ENCODE results near the gene NEAT1.

The NEAT1 gene

DNA sequence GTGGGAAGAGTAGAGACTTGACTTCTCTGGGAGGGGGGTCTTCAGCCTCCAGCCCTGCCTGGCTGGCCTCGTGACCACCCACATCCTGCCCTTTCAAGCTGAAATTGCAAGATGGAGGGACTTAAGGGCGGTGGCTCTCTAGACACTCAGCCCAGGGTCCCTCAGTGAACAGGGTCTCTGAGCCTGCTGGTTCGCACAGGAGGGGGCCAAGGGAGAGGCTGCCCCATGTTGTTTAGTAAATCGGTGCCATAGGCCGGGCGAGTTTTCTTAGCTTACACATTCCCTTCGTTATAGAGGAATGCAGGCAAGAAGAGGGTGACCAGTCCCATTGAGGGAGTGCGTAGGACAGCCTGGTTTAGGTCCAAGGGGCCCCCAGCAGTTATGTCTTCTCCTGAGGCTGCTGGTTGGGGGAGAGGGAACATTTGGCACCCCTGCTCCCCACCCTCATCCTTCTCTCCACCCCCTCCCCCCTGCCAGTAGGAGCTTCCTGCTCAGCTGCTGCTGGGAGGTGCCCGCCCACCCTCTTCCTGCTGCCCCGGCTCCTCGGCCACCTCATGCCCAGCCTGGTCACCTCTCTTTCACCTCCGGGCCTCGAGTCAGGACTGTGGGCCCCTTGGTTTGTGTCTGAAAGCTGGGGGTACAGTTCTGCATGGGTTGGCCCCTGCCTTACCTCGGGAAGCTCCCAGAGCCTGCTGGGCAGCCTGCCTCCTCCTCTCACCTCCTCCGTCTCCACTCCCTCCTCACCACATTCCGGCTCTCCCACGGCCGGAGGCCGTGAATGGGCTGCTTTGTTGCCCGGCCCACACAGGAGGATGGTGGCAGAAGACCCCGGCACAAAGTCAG is 32.3 kb upstream of the NEAT1 start:
- DNase-seq, result no peak

DNA sequence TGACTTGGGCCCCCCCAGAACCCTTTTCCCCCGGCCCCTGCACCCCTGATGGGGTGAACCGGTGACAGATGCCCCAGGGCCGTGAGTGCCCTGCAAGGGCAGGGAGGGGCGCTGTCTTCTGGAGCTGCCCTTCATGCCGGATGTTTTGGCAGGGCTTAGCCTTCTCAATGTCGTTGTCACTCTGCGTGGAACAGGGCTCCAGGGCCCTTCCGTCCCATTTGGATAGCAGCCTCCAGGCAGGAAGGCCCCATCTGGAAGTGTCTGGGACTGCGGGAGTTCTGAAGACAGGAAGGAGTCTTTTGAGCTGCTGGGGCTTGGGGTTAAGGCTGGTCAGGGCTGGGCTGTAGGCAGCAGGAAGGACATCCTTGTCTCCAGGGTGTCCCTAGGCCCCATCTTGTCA is 31.6 kb upstream of the NEAT1 start:
- DNase-seq, result no peak

DNA sequence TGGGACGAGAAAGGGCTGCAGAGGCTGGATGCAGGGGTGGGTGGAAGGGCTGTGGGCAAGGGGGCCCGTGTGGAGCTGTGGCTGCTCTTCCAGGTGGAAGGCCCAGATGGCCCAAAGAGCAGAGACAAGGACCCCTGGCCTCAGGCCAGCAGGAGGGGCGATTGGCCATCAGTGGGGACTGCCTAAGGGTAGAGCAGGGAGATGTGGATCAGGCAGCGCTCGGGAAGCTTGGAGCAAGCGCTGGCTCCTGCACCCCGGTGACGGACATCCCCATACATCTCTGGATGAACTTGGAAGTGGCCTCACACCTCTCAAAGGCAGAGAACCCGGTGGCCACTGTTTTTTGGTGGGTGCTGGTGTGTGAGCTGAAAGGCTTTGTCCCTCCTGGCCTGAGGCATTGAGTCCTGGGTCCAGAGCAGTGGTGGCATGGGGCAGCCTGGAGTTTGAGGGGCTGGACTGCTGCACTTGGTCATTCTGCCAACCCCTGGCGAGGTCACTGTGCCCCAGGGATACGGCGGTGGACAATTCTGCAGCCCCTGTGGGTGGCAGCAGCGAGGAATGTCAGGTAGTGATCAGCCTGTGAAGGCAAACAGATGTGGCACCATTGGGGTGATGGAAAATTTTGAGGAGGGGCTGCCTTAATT is 30.3 kb upstream of the NEAT1 start:
- no peak for DNase-seq

DNA sequence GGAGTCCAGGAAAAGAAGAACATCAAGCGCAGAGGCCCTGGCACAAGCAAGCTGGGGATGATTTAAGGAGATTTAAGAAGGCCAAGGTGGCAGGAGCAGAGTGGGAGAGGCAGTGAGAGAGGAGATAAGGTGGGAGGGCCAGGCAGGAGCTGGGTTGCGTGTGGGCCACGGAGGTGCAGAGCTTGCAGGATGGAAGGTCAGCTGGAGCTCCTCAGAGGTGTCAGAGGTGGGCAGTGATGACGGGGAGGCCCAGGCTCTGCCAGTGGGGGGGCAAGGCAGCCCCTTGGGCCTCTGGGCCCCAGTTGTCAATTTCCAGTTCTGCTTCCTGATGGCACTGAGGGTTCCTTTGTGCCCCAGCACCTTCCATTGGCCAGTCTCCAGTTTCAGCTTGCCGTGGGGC is 29.7 kb upstream of the NEAT1 start:
- DNase-seq, result no peak

DNA sequence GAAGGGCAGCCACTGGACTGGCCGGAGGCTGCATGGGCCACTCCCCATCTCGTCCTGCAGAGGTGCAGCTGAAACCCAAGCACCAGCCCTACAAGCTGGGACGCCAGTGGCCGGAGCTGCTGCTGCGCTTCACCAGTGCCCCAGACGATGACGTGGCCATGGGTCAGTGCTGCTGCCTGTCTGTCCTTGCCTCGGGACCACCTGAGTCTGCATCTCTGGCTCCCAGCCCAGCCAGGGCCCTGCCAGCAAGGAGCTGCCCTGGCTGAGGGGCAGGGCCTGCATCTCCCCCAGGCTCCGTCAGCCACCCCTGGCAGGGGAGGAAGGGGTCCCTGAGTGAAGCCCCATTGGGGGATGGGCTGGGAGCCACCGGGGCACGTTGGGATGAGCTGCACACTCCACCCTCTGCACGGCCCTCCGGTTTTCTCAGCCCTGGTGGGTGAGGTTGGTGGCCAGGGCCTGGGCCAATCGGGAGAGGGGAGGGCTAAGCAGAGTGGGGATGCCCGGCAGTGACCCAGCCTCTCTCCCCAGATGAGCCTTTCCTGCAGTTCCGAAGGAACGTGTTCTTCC is 29.0 kb upstream of the NEAT1 start:
- no peak for DNase-seq

DNA sequence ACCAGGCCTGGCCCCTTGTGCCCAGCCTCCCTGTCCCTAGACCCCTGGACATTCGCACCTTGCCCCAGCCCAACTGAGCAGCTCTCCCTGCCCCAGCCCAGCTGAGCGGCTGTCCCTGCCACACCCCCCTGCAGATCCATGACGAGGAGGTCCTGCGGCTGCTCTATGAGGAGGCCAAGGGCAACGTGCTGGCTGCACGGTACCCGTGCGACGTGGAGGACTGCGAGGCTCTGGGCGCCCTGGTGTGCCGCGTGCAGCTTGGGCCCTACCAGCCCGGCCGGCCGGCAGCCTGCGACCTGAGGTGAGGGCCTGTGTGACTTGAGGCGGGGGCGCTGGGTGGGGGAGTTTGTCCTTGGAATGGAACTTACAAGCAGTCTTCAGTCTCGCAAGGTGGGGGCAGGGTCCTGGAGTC is 28.5 kb upstream of the NEAT1 start:
- DNase-seq, result no peak

DNA sequence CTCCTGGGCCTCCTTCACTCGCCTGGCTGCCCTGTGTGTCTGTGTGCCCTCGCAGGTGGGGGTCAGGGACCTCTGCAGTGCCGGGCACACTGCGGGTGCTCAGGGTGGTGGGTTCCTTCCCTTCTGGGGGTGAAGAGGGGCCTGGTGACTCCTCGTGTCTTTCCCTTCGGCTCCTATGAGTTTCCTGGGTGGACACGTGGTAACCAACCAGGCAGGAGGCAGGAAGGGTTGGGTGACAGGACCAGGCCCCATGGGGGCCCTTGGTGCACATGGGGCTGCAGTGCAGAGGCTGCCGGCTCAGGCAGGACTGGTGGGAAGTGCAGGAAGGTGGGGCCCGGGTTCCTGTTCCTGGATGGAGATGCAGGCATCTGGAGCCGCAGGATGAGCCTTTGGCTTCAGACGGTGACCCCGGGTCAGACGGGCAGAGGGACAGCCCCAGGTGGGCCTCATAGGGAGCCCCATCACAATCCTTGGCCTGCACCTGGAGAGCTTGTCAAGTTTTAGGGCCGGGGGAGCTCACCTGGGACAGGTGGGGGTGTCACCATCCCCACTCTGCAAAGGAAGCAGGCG is 26.6 kb upstream of the NEAT1 start:
- no peak for DNase-seq

DNA sequence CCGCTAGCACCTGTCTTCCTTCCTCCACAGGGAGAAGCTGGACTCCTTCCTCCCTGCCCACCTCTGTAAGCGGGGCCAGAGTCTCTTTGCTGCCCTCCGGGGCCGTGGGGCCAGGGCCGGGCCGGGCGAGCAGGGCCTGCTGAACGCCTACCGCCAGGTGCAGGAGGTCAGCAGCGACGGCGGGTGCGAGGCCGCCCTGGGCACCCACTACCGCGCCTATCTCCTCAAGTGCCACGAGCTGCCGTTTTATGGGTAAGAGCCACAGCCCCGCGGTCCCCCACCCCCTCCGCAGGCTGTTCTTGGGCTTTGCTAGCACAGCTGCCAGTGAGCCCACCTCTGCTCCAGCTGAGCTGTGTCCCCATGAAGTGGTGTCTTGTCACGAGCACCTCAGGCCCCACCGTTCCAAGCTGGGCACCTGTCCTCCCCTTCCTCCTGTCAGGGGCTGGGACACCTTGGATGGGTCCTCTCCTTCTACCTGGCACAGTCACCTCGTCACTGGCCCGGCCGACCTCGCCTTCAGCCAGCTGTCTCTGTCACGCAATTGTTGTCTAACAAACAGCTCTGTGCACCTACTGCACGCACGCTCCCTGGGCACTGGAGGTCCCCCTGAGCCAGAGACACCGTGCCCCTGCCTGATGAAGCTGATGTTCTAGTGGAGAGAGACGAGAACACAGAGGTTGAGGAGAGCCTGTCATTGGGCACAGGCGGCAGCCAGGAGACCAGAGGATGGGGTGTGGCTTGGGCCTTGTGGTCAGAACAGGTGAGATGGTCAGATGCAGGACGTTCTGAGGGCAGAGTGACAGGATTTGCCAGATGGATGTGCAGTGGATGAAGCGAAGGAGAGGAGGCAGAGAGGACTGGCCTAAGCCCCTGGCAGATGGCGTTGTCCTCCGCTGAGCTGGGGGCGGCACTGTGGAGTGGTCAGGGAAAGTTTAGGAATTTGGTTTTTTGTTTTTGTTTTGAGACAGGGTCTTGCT is 25.5 kb upstream of the NEAT1 start:
- DNase-seq, result no peak

DNA sequence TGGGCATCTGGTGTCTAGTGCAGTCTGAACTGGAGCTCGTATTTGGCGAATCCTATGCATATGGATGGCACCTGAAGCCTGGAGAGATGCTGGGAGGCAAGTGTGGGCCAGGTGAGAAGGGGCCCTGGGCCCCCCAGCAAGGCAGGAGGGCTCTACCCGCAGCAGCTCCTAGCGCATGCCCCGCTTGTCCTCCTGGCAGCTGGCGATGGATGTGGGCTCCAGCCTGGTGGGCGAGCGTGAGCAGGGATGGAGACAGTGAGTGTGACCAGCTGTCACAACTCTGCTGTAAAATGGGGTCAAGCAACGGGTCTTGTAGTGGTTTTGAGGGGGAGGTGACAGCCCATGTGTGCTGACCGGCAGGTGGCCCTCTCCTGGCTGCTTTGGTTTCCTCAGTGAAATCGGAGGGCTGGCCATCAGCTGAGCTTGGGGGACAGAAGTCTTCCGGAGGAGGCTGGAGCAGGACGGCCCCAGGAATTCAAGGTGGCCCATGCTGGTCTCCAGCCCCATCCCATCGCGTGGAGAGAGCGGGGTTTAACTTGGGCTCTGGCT is 24.2 kb upstream of the NEAT1 start:
- no peak for DNase-seq

DNA sequence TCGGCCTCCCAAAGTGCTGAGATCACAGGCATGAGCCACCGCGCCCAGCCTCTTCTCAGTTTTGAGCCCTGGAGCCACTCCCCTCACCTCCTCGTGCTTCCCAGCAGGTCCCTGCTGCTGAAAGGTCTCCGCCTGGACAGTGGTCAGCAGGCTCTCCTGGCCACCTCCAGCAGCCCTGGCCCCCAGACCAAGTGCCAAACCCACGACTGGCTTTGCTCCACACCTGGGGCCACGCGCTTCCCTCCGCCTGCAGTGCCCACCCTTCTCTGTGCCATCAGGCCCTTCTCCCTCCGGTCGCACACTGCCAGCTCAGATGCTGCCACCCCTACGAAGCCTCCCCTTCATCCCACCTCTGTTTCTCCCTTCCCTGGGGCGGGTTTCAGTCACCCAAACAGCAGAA is 23.3 kb upstream of the NEAT1 start:
- no peak for DNase-seq

DNA sequence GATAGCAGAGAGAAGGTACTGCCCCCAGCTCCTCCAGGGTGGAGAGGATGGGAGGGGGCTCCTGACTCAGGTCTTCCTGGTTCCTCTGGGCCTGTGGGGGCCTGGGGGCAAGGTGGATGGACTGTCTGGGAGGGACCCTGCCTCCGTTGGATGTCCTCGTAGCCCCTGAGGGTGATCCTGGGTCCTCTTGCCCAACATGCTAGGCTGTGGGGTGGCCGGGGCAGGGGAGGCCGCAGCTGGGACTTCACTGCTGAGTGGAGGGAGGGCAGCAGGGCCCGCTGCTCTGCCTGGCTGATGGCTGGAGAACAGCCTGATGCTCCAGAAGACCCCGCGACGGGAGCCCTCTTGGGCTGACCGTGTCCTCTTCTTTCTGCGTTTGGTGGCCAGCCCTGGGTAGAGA is 22.8 kb upstream of the NEAT1 start:
- no peak for DNase-seq

DNA sequence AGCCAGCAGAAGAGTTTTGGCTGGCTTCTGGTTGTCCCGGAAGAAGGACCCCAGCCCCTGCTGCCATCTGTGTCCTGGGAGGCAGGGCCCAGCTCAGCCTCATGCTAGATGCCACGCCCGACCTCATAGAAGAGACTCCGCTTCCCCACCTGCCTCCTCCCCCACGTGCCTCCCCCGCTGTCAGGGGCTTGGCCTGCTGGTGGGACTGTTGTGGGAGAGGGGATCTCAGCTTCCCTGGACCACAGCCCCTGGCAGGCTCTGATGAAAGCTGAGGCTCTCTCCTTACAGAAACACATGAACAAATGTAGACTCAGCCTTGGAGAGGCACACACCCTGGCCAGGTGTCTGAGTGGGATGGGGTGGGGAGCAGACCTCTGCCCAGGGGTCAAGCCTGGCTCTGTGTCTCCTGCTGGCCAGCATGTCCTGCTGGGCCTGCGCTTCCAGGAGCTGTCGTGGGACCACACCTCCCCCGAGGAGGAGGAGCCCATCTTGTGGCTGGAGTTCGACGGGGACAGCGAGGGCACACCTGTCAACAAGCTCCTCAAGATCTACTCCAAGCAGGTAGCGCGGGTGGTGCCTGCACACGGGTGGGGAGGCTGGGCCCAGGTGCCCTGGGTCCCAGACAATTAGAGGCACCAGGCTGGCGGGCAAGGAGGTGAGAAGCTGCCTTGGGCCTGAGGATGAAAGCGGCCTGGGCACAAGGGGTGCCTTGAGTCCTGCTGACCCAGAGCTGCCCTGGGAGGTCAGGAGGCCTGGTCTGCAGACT is 22.1 kb upstream of the NEAT1 start:
- DNase-seq, result no peak

DNA sequence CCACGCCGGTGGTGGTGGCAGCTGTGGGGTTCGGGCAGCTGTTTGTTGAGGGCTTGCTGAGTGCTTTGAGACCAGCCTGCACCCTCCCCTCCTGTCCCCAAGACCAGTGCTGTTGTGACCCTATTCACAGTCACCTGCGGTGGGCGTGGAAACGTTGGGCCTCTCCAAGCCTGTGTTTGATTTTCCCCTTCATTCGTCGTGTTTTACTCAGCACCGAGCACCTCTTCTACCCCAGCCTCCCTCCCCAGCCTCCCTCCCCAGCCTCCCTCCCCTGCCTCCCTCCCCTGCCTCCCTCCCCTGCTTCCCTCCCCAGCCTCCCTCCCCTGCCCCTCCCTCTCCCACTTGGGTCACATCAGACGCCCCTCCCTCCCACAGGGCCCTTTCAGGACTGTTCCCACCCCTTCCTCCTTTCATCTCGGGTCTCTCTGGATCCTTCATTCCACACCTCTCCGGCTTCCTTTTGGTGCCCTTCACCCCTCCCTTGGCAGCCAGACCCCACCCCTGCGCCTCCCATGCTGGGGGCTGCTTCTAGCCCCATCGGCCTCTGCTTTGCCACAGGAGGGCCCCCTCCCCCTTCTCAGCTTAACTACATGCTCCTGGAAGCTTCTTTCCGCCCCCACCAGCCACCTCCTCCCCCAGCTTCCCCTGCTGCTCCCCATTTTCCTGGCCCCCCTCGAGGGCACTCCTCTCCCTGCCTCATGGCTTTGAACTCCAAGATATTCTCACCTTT is 21.4 kb upstream of the NEAT1 start:
- no peak for DNase-seq

DNA sequence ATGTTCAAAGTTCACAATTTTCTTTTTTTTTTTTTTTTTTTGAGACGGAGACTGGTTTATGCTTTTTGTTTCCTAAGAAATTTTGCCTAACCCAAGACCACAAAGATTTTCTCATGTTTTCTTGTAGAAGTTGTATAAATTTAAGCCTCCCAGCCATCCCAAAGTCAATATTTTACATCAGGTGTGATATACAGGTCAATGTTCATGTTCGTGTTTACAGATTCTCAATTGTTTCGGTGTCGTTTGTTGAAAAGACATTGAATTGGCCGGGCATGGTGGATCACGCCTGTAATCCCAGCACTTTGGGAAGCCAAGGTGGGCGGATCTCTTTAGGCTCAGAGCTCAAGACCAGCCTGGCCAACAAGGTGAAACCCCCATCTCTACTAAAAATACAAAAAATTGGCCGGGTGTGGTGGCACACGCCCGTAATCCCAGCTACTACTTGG is 20.8 kb upstream of the NEAT1 start:
- DNase-seq, result no peak

DNA sequence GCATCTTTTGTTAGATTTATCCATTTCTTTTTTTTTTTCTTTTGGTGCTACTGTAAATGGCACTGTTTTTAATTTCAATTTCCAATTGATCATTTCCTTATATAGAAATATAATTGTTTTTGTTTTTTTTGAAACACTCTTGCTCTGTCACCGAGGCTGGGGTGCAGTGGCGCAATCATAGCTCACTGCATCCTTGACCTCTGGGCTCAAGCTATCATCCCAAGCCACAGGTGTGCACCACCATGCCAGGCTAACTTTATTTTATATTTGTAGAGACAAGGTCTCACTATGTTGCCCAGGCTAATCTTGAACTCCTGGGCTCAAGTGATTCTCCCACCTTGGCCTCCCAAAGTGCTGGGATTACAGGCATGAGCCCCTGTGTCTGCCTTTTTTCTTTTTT is 19.8 kb upstream of the NEAT1 start:
- DNase-seq, result no peak

DNA sequence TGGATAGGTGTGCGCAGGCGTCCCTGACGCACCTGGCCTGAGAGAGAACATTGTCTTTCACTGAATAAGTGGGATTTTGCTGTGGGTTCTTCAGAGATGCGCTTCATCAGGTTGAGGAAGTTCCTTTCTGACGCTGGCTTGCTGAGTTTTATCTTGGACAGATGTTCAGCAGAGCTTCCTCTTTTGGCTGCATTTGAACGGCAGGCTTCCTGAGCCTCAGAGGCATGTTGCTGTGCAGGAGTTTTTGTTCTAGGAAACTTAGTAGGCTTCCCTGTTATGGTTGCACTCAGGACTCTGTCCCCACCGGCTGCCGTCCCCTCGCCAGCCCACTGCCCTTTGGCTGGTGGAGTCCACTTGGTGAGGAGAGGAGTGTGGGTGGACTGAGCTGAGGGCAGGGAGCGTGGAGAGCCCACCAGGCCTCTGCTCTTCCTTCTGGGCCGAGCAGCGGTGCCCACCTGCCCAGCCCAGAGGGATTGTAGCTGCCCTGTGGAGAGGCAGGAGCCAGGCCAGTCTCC is 18.9 kb upstream of the NEAT1 start:
- DNase-seq, result peak in 1 of 2 donors; percentile 63

DNA sequence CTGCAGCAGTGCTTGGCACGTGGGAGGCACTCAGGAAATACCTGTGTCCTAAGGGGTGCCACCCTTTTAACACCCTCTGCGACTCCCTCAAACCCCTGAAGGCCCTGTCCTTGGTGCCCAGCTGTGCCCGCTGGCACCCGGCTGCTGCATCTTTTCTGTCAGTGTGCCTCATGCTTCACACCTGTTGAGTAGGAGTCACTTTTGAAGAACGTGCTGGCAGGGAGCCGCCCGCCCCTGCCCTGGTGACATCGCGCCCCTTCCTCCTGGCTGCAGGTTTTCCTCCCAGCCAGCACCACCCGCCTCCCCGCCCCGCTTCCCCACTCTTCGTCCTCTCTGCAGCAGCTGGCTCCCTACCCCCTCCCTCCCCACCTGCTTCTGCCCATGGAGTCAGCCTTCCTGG is 18.4 kb upstream of the NEAT1 start:
- no peak for DNase-seq

DNA sequence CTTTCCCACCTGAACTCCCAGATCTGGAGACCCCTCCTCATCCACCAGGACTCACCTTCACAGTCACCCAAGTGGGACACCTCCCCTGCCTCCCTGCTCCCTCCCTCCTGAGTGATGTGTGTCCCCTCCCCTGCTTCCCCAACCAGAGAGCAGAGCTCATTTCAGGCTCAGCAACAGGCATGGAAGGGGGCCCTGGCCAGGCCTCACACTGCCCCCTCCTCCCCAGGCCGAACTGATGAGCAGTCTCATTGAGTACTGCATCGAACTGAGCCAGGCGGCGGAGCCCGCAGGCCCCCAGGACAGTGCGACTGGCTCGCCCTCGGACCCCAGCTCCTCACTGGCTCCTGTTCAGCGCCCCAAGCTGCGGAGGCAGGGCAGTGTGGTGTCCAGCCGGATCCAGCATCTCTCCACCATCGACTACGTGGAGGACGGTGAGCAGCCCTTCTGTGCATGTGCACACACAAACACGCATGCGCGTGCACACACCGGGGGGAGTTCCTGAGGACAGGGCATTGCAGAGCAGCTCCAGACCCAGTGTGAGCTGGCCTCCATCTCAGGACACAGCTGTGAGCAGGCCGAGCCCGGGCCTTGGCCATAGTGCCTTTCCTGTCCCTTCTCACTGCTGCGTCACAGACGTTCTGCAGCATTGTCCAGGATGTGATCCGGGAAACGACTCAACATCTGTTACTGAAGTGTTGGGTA is 17.8 kb upstream of the NEAT1 start:
- no peak for DNase-seq

DNA sequence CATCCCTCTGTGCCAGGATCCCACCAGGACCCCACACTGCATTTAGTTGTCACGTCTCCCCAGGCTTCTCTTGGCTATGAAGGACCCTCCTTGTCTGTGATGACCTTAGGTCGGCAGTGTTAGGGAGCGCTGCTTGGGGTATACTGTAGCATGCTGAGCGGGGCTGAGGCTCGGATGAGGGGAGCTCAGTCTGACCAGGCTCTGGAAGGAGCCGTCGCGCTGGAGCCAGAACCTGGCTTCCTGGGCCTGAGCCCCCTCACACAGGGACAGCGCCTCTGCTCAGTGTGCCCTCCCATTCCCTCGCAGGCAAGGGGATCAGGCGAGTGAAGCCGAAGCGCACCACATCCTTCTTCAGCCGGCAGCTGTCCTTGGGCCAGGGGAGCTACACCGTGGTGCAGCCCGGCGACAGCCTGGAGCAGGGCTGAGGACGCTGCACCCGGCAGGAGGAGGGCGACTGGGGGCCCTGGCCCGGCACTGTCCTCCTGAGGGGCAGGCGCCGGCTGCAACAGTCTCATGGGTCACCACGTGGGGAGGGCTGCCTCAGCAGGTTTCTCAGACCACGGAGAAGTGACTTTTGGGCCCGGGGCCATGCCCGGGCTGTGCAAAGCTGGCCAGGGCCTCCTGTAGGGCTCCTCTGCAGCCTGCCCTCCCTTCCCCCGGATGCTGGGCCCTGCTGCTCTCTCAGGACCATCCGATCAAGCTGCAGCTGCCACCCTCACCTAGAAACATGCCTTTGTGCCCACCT is 11.5 kb upstream of the NEAT1 start:
- no peak for DNase-seq

Measured in CD4-positive, alpha-beta T cell treated with Interleukin-4 for 1 hour (primary cell).